Neural progenitor cell (in vitro differentiated cells): Measurements from ENCODE around the gene PCCA. TPM values are rescaled to one million over a fixed set of nuclear protein-coding genes. Genes with fewer than 3 reads are reported as not detected.

Experiments used
- DNase-seq: peaks from one replicate; pipeline ENCODE4 v3.0.0-alpha.2; 2016; ENCODE audit warnings: low spot score
- H2AFZ ChIP-seq: fragments of 200-600 bp; sonication (generic); replicated peaks from 2 replicates; pipeline ENCODE4 v1.6.1; 2016; ENCODE audit warnings: antibody characterized with exemption
- H3F3A ChIP-seq: fragments of 200-600 bp; sonication (generic); 2 replicates; pipeline ENCODE4 v1.6.1; 2016; ENCODE audit warnings: antibody characterized with exemption, low read depth
- H3K27ac ChIP-seq: fragments of 200-600 bp; sonication (generic); 2 replicates; pipeline ENCODE4 v1.5.1; 2016; ENCODE audit warnings: mild to moderate bottlenecking
- H3K27me3 ChIP-seq: fragments of 200-600 bp; sonication (generic); 2 replicates; pipeline ENCODE4 v1.6.1; 2016; ENCODE audit warnings: mild to moderate bottlenecking, moderate library complexity
- H3K36me3 ChIP-seq: fragments of 200-600 bp; sonication (generic); 2 replicates; pipeline ENCODE4 v1.5.1; 2016
- H3K4me1 ChIP-seq: fragments of 200-600 bp; sonication (generic); 2 replicates; pipeline ENCODE4 v1.6.1; 2016; ENCODE audit warnings: mixed run types
- H3K4me2 ChIP-seq: fragments of 200-600 bp; sonication (generic); 2 replicates; pipeline ENCODE4 v1.6.1; 2016
- H3K4me3 ChIP-seq: fragments of 200-600 bp; sonication (generic); 2 replicates; pipeline ENCODE4 v1.5.1; 2016
- H3K79me2 ChIP-seq: fragments of 200-600 bp; sonication (generic); 2 replicates; pipeline ENCODE4 v1.6.1; 2016; ENCODE audit warnings: low read depth
- H3K9ac ChIP-seq: fragments of 200-600 bp; sonication (generic); 2 replicates; pipeline ENCODE4 v1.6.1; 2016
- H3K9me3 ChIP-seq: fragments of 200-600 bp; sonication (generic); 2 replicates; pipeline ENCODE4 v1.5.1; 2016; ENCODE audit warnings: low read depth
- H4K20me1 ChIP-seq: fragments of 200-600 bp; sonication (generic); 2 replicates; pipeline ENCODE4 v1.6.1; 2016; ENCODE audit warnings: low read depth
- H3K27ac Mint-ChIP-seq: 3 replicates; pipeline ENCODE4 v1.8.0; 2021; ENCODE audit warnings: mixed read lengths
- H3K27me3 Mint-ChIP-seq: 2 replicates; pipeline ENCODE4 v1.8.0; 2022; ENCODE audit warnings: low read depth, mild to moderate bottlenecking, inconsistent platforms, moderate library complexity, mixed read lengths; ENCODE audit not compliant: insufficient read depth
- H3K36me3 Mint-ChIP-seq: 3 replicates; pipeline ENCODE4 v1.8.0; 2021; ENCODE audit warnings: mixed read lengths
- H3K4me1 Mint-ChIP-seq: 3 replicates; pipeline ENCODE4 v1.8.0; 2021; ENCODE audit warnings: mixed read lengths
- H3K4me3 Mint-ChIP-seq: 3 replicates; pipeline ENCODE4 v1.8.0; 2021; ENCODE audit warnings: mild to moderate bottlenecking, moderate library complexity, mixed read lengths
- H3K9me3 Mint-ChIP-seq: 3 replicates; pipeline ENCODE4 v1.8.0; 2020; ENCODE audit warnings: mixed read lengths
- EZH2 ChIP-seq: fragments of 200-600 bp; sonication (generic); IDR thresholded peaks from 2 replicates; pipeline ENCODE4 v1.6.1; 2017; ENCODE audit warnings: antibody characterized with exemption, mild to moderate bottlenecking, moderate library complexity
- EZH2phosphoT487 ChIP-seq: fragments of 200-600 bp; sonication (generic); IDR thresholded peaks from 2 replicates; pipeline ENCODE4 v1.6.1; 2017; ENCODE audit warnings: antibody characterized with exemption
- total RNA-seq: library from RNA; depleted of rRNA; stranded (reverse); fragments of >200 nt; gene quantifications from 2 replicates; pipeline ENCODE4 v1.2.3, GENCODE V29; 2015; ENCODE audit warnings: low replicate concordance
- TF ChIP-seq, protein P1 (sequence below): fragments of 200-600 bp; sonication (generic); IDR thresholded peaks from 2 replicates; pipeline ENCODE4 v1.5.1; 2017; ENCODE audit warnings: antibody characterized with exemption, mild to moderate bottlenecking

Gene PCCA
- total RNA-seq, 1 donor from 2014 or later = 60.6 TPM

- Mint-ChIP-seq H3K27ac (no peak overlapping the region), H3K36me3 (peaks cover 57% of the 10 kb centered on the region), H3K9me3 (peaks cover 22% of the 10 kb centered on the region), H3K4me3 (no peak overlapping the region), H3K4me1 (peaks cover 3% of the 10 kb centered on the region), H3K27me3 (no peaks in the 10 kb centered on the region)
- Histone ChIP-seq H3K4me3 (no peak overlapping the region), H3K4me1 (peaks cover 11% of the 10 kb centered on the region), H3K36me3 (peaks cover 4% of the 10 kb centered on the region), H3K27ac (no peak overlapping the region), H3K9ac (no peak overlapping the region), H3F3A (peaks cover 13% of the 10 kb centered on the region), H2AFZ (no peak overlapping the region), H3K4me2 (no peak overlapping the region), H3K79me2 (no peaks in the 10 kb centered on the region), H3K27me3 (no peaks in the 10 kb centered on the region), H4K20me1 (no peaks in the 10 kb centered on the region), H3K9me3 (no peaks in the 10 kb centered on the region)
- TF ChIP-seq, protein P1, sequence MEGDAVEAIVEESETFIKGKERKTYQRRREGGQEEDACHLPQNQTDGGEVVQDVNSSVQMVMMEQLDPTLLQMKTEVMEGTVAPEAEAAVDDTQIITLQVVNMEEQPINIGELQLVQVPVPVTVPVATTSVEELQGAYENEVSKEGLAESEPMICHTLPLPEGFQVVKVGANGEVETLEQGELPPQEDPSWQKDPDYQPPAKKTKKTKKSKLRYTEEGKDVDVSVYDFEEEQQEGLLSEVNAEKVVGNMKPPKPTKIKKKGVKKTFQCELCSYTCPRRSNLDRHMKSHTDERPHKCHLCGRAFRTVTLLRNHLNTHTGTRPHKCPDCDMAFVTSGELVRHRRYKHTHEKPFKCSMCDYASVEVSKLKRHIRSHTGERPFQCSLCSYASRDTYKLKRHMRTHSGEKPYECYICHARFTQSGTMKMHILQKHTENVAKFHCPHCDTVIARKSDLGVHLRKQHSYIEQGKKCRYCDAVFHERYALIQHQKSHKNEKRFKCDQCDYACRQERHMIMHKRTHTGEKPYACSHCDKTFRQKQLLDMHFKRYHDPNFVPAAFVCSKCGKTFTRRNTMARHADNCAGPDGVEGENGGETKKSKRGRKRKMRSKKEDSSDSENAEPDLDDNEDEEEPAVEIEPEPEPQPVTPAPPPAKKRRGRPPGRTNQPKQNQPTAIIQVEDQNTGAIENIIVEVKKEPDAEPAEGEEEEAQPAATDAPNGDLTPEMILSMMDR = no peak
- TF ChIP-seq EZH2phosphoT487 (no peak), EZH2 (no peak)
- no peak for DNase-seq
These were observed 249.4 kb downstream of the PCCA start for GRCh38 chr13:100338275-100338674.

DNA sequence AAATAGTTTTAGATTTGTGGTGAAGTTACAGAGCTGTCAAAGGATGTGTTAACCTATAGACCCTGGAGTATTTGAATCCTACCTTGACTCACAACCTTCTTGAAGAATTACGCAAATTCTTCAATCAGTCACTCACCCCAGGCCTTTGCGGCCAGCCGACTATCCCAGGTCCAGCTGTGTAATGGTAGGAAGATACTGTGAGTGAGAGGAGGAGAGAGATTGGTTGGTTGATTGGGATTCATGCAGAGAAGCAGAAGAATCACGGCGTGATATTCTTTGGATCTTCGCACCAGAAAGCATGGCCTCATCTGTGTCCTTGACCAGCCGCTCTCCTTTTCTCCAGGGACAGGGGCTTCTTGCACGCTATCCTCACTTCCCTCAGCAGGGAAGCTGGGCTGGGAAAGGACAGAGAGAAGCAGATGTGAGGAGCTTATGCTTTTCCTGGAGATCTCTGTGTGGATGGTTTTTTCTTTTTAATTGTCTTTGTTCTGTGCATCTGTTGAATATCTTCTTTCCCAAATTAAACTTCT, 250.6 kb downstream of the PCCA start:
- no peaks in the 10 kb centered on the region for H3K9me3 ChIP-seq
- Mint-ChIP-seq H3K4me3 (no peak overlapping the region), H3K36me3 (peaks cover 59% of the 10 kb centered on the region), H3K27me3 (no peaks in the 10 kb centered on the region), H3K9me3 (peaks cover 16% of the 10 kb centered on the region), H3K27ac (no peak overlapping the region), H3K4me1 (no peaks in the 10 kb centered on the region)
- H3K4me2 ChIP-seq = no peak overlapping the region
- H4K20me1 ChIP-seq = no peaks in the 10 kb centered on the region
- no peak overlapping the region for H3K4me3 ChIP-seq
- no peak overlapping the region for H3K27ac ChIP-seq
- DNase-seq = no peak
- H3F3A ChIP-seq = peaks cover 3% of the 10 kb centered on the region
- TF ChIP-seq EZH2phosphoT487 = no peak
- peaks cover 1% of the 10 kb centered on the region for H3K4me1 ChIP-seq
- H3K27me3 ChIP-seq = no peaks in the 10 kb centered on the region
- H3K9ac ChIP-seq = no peak overlapping the region
- no peak overlapping the region for H2AFZ ChIP-seq
- H3K36me3 ChIP-seq = no peaks in the 10 kb centered on the region
- no peaks in the 10 kb centered on the region for H3K79me2 ChIP-seq

DNA sequence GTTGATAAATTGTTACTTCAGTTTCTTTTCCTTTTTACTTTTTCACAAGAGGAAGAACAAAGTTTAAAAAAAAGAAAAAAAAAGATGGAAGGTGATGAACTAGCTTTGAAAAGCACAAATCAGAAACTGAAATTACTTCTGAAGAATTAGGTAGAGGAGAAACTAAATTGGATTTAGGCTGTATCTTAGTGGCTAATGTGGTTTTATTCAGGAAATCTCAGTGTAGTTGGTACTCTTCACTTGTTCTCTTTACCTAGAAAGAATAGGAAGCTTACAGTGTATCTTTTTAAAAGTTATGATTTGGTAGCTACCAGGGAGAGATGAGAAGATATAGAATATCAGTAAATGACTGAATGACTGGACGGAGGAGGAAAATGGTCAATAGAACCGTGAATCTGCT, 252.0 kb downstream of the PCCA start:
- no peak overlapping the region for H3K27ac ChIP-seq
- H3F3A ChIP-seq = no peaks in the 10 kb centered on the region
- no peak overlapping the region for H3K4me3 ChIP-seq
- Mint-ChIP-seq H3K27ac (no peak overlapping the region), H3K36me3 (peaks cover 59% of the 10 kb centered on the region), H3K4me3 (no peak overlapping the region), H3K4me1 (no peaks in the 10 kb centered on the region), H3K27me3 (no peaks in the 10 kb centered on the region), H3K9me3 (peaks cover 12% of the 10 kb centered on the region)
- no peaks in the 10 kb centered on the region for H3K4me1 ChIP-seq
- DNase-seq = no peak
- no peak overlapping the region for H3K4me2 ChIP-seq
- no peaks in the 10 kb centered on the region for H3K9me3 ChIP-seq
- H3K9ac ChIP-seq = no peak overlapping the region
- no peaks in the 10 kb centered on the region for H3K79me2 ChIP-seq
- H3K36me3 ChIP-seq = no peaks in the 10 kb centered on the region
- H4K20me1 ChIP-seq = no peaks in the 10 kb centered on the region
- no peaks in the 10 kb centered on the region for H3K27me3 ChIP-seq
- TF ChIP-seq EZH2phosphoT487 = no peak
- TF ChIP-seq EZH2 = no peak
- TF ChIP-seq, protein P1 = no peak
- H2AFZ ChIP-seq = no peak overlapping the region

DNA sequence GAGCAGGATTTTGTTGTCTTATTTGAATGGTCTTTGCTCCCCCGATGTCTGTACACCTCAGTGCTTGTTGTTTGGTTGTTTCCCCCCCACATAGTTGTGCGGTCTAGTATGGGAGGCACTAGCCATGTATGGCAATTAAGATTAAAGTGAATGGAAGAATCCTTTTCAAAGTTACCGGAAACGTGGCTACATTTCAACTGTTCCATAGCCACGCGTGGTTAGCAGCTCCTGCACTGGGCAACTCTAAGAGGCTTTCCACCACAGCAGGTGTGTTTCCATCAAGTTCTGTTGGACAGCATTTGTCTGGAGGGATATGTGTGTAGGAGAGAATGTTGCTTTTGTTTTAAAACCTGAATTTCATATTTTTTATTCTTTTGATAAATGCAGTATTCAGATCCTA, 252.4 kb downstream of the PCCA start:
- Mint-ChIP-seq H3K4me1 (no peaks in the 10 kb centered on the region), H3K36me3 (peaks cover 62% of the 10 kb centered on the region), H3K27ac (no peak overlapping the region)

More for the DNA sequence above, 252.4 kb downstream of the PCCA start:
- H2AFZ ChIP-seq = no peak overlapping the region
- no peak overlapping the region for H3K4me2 ChIP-seq
- H3K9me3 Mint-ChIP-seq = peaks cover 13% of the 10 kb centered on the region
- H3K4me3 ChIP-seq = no peak overlapping the region
- no peaks in the 10 kb centered on the region for H3F3A ChIP-seq
- H3K9ac ChIP-seq = no peak overlapping the region
- H3K4me3 Mint-ChIP-seq = no peak overlapping the region
- H3K27ac ChIP-seq = no peak overlapping the region
- no peak for TF ChIP-seq EZH2phosphoT487
- TF ChIP-seq, protein P1 = no peak
- no peak for TF ChIP-seq EZH2
- H3K27me3 Mint-ChIP-seq = no peaks in the 10 kb centered on the region
- H3K79me2 ChIP-seq = no peaks in the 10 kb centered on the region
- H3K27me3 ChIP-seq = no peaks in the 10 kb centered on the region
- DNase-seq = no peak
- H4K20me1 ChIP-seq = no peaks in the 10 kb centered on the region
- H3K36me3 ChIP-seq = no peaks in the 10 kb centered on the region
- H3K4me1 ChIP-seq = no peaks in the 10 kb centered on the region
- H3K9me3 ChIP-seq = no peaks in the 10 kb centered on the region
